Spleen (tissue), 7 donors: ENCODE results near the gene EML3.
"Not testable (repeated sequence)": the region's sequence is repeated elsewhere in the genome, so short reads cannot be mapped to it uniquely, and the experiment has no call there.

Source experiments
- CTCF ChIP-seq, 11 experiments: fragments of 200-600 bp in 7 of 11; fragments of 450-650 bp in 4 of 11; sonication (generic) in 4 of 11; IDR thresholded peaks in 8 of 11; conservative IDR thresholded peaks in 3 of 11; 1 replicate in 7 of 11; 2 replicates in 4 of 11; pipeline versions ENCODE4 v1.4.0 to v1.8.0; 2016 to 2021; ENCODE audit warnings: antibody characterized with exemption in 11 of 11, inconsistent platforms in 4 of 11, mild to moderate bottlenecking in 1 of 11
- POLR2A ChIP-seq, 3 donors: fragments of 450-650 bp; IDR thresholded peaks; one replicate each; pipeline ENCODE4 v1.5.1; 2017; ENCODE audit warnings: antibody characterized with exemption in 3 of 3, mild to moderate bottlenecking in 1 of 3
- POLR2AphosphoS5 ChIP-seq, 3 donors: sonication (generic); formaldehyde crosslinking; IDR thresholded peaks; one replicate each; pipeline ENCODE4 v1.5.1; 2017; ENCODE audit warnings: antibody characterized with exemption in 3 of 3
- donor health status: DM: no; HTN: no; CAD: no; lungs with moderate emphysema.
- donor health status: DM: no; HTN: no; CAD: no.
- donor health status: DM: no; HTN: no; CAD: no.

- not testable (repeated sequence) for TF ChIP-seq CTCF (IDR thresholded peaks at IDR 0.05 in 8 of 11, conservative IDR thresholded peaks at IDR 0.05 in 3 of 11); POLR2A (IDR thresholded peaks at IDR 0.05); POLR2AphosphoS5 (IDR thresholded peaks at IDR 0.05)
These were observed 30.8 kb downstream of the EML3 start for GRCh38 chr11:62581735-62582134.
